IMR-90 (cell line): ENCODE data around the gene P2RY14. TPM values are rescaled to one million over a fixed set of nuclear protein-coding genes. Genes with fewer than 3 reads are reported as not detected.

Experiments used
- ATAC-seq: fragments of 200-7000 bp; cut with Tn5 transposase; 2 replicates; pipeline ENCODE4 v1.9.1; 2020; ENCODE audit warnings: low read depth, mild to moderate bottlenecking, moderate library complexity
- BruUV-seq: library from RNA; stranded (reverse); fragments of 400-500 nt; replicated peaks from 2 replicates; lab custom pipeline; 2021; lab: Mats Ljungman, UMichigan
- CTCF ChIA-PET: fragments of 300-600 bp; formaldehyde crosslinking; extraction: SDS; loops from one replicate; lab custom pipeline; 2021; ENCODE audit warnings: antibody characterized with exemption; lab: Yijun Ruan, JAX
- POLR2A ChIA-PET: fragments of 300-600 bp; sonication (Branson Sonifier 250); formaldehyde crosslinking; loops from one replicate; lab custom pipeline; 2022; ENCODE audit warnings: antibody characterized with exemption; ENCODE audit not compliant: unreplicated experiment; lab: Charles Lee
- DNase-seq: peaks from one replicate; pipeline ENCODE4 v3.0.0; 2013
- H2AFZ ChIP-seq: replicated peaks from 2 replicates; pipeline ENCODE3; 2013; ENCODE audit warnings: low read length, mild to moderate bottlenecking; ENCODE audit not compliant: poor library complexity
- H2AK5ac ChIP-seq: 2 replicates; pipeline ENCODE4 v1.6.1; 2013; ENCODE audit warnings: low read depth, low read length, inconsistent platforms
- H2AK9ac ChIP-seq: replicated peaks from 2 replicates; pipeline ENCODE3; 2013; ENCODE audit warnings: mild to moderate bottlenecking, low read depth, low read length, moderate library complexity; ENCODE audit not compliant: poor library complexity
- H2BK120ac ChIP-seq: 2 replicates; pipeline ENCODE4 v1.6.1; 2013; ENCODE audit warnings: low read depth, low read length, inconsistent platforms
- H2BK15ac ChIP-seq: 3 replicates; pipeline ENCODE4 v1.6.1; 2013; ENCODE audit warnings: low read depth, low read length, inconsistent platforms
- H2BK20ac ChIP-seq: 2 replicates; pipeline ENCODE4 v1.6.1; 2013; ENCODE audit warnings: low read depth, mild to moderate bottlenecking, inconsistent platforms, low read length, moderate library complexity
- H2BK5ac ChIP-seq: 2 replicates; pipeline ENCODE4 v1.6.1; 2013; ENCODE audit warnings: mild to moderate bottlenecking, low read depth, low read length, inconsistent platforms; ENCODE audit not compliant: poor library complexity, severe bottlenecking
- H3K14ac ChIP-seq: replicated peaks from 2 replicates; pipeline ENCODE4 v1.6.1; 2013; ENCODE audit warnings: low read depth, low read length, inconsistent platforms
- H3K18ac ChIP-seq: 2 replicates; pipeline ENCODE4 v1.6.1; 2013; ENCODE audit warnings: low read depth, low read length, control low read depth
- H3K23ac ChIP-seq: 2 replicates; pipeline ENCODE4 v1.6.1; 2013; ENCODE audit warnings: low read depth, low read length, inconsistent platforms
- H3K27ac ChIP-seq: 2 replicates; pipeline ENCODE4 v1.5.1; 2013; ENCODE audit warnings: mild to moderate bottlenecking, control low read depth, low read length; ENCODE audit not compliant: insufficient read depth
- H3K27me3 ChIP-seq: 2 replicates; pipeline ENCODE4 v1.6.1; 2013; ENCODE audit warnings: low read length; ENCODE audit not compliant: control insufficient read depth, insufficient read depth
- H3K36me3 ChIP-seq: 2 replicates; pipeline ENCODE4 v1.6.1; 2013; ENCODE audit warnings: low read length, mixed read lengths; ENCODE audit not compliant: control insufficient read depth, insufficient read depth
- H3K4ac ChIP-seq: 2 replicates; pipeline ENCODE4 v1.6.1; 2013; ENCODE audit warnings: low read depth, low read length, inconsistent platforms
- H3K4me1 ChIP-seq: 2 replicates; pipeline ENCODE4 v1.6.1; 2013; ENCODE audit warnings: low read length, mixed read lengths; ENCODE audit not compliant: control insufficient read depth, insufficient read depth
- H3K4me2 ChIP-seq: 2 replicates; pipeline ENCODE4 v1.6.1; 2013; ENCODE audit warnings: low read depth, mild to moderate bottlenecking, control low read depth, low read length, moderate library complexity
- H3K4me3 ChIP-seq: 2 replicates; pipeline ENCODE4 v1.5.1; 2013; ENCODE audit warnings: low read depth, mild to moderate bottlenecking, control low read depth, low read length, moderate library complexity; ENCODE audit not compliant: insufficient read depth
- H3K56ac ChIP-seq: 2 replicates; pipeline ENCODE4 v1.6.1; 2013; ENCODE audit warnings: low read length, inconsistent platforms; ENCODE audit not compliant: insufficient read depth; ENCODE audit errors: extremely low read depth
- H3K79me1 ChIP-seq, 2 experiments: 2 replicates each; pipeline ENCODE4 v1.6.1; 2013; ENCODE audit warnings: low read length in 2 of 2, inconsistent platforms in 1 of 2, low read depth in 1 of 2
- H3K9ac ChIP-seq: 2 replicates; pipeline ENCODE4 v1.6.1; 2013; ENCODE audit warnings: low read depth, low read length, control low read depth
- H3K9me1 ChIP-seq: 2 replicates; pipeline ENCODE4 v1.6.1; 2013; ENCODE audit warnings: low read length, inconsistent platforms; ENCODE audit not compliant: insufficient read depth
- H3K9me3 ChIP-seq: 2 replicates; pipeline ENCODE4 v1.6.1; 2013; ENCODE audit warnings: low read length; ENCODE audit not compliant: control insufficient read depth, insufficient read depth
- H4K20me1 ChIP-seq: 2 replicates; pipeline ENCODE4 v1.6.1; 2013; ENCODE audit warnings: low read length, inconsistent platforms; ENCODE audit not compliant: insufficient read depth
- H4K5ac ChIP-seq: 2 replicates; pipeline ENCODE4 v1.6.1; 2013; ENCODE audit warnings: mild to moderate bottlenecking, low read depth, low read length, control low read depth
- H4K8ac ChIP-seq, 2 experiments: 2 replicates each; pipeline ENCODE4 v1.6.1; 2013; ENCODE audit warnings: low read depth in 2 of 2, low read length in 2 of 2, control low read depth in 1 of 2, inconsistent platforms in 1 of 2
- H4K91ac ChIP-seq: 2 replicates; pipeline ENCODE4 v1.6.1; 2013; ENCODE audit warnings: low read depth, low read length, inconsistent platforms; ENCODE audit not compliant: insufficient read depth
- FOS ChIP-seq: fragments of 150-350 bp; IDR thresholded peaks from 2 replicates; pipeline ENCODE4 v1.6.1; 2016; ENCODE audit warnings: low read depth, low read length
- POLR2A ChIP-seq: IDR thresholded peaks from 2 replicates; pipeline ENCODE4 v1.6.1; 2012; ENCODE audit warnings: mild to moderate bottlenecking, low read depth, low read length
- WGBS, 2 experiments: methylation state at CpG; one replicate each; pipeline versions ENCODE4 v1.1.5 to v1.1.7; 2013; ENCODE audit warnings: missing lambda C conversion rate in 2 of 2; ENCODE audit not compliant: insufficient read length in 1 of 2; ENCODE audit errors: extremely low coverage in 2 of 2; 5-methylcytosine and 5-hydroxymethylcytosine counted together
- dilution Hi-C: fragments of 300-500 bp; cut with HindIII; formaldehyde crosslinking; loops from one replicate; pipeline ENCODE4 v1.14.3; 2018; ENCODE audit warnings: low sequenced_read_pairs; ENCODE audit not compliant: unreplicated experiment
- in situ Hi-C: fragments of 300-500 bp; cut with MboI; formaldehyde crosslinking; loops from 3 replicates; pipeline ENCODE4 v1.14.3; 2019; ENCODE audit warnings: low sequenced_read_pairs, inconsistent platforms, mixed read lengths
- intact Hi-C: fragments of 100-400 bp; cut with micrococcal nuclease; formaldehyde crosslinking; loops from 2 replicates; pipeline ENCODE4 v1.10.0; 2022
- polyA plus RNA-seq, 3 experiments: library from polyadenylated mRNA; depleted of rRNA; stranded (reverse); fragments of >200 nt; gene quantifications; 2 replicates each; pipeline ENCODE4 v1.2.3, GENCODE V29; 2012; ENCODE audit warnings: low replicate concordance in 1 of 3
- total RNA-seq: library from RNA; depleted of rRNA; stranded (reverse); fragments of >200 nt; gene quantifications from 2 replicates; pipeline ENCODE4 v1.2.3, GENCODE V29; 2012
- TF ChIP-seq, protein P1 (sequence below): conservative IDR thresholded peaks from 2 replicates; pipeline ENCODE4 v1.5.1; 2012; ENCODE audit warnings: mild to moderate bottlenecking, low read depth, low read length, improper control_type of control experiment

Gene P2RY14
- total and polyA plus RNA-seq, 2 of the 4 experiments (the other 2 are of a cell fraction): not detected

DNA sequence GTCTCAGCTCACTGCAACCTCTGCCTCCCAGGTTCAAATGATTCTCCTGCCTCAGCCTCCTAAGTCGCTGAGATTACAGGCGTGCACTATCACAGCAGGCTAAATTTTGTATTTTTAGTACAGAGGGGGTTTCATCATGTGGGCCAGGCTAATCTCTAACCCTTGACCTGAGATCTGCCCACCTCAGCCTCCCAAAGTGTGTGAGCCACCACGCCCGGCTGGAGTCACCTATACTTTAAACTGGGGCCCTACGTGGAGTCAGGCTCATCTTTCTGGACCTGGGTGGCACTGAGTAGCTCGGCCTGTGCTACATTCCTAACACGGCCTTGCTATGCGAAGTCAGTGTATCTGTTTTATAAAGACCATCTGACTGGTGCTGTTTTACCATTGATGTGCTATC lies 81.1 kb downstream of the P2RY14 start:
- no peak for TF ChIP-seq FOS
- TF ChIP-seq, protein P1, sequence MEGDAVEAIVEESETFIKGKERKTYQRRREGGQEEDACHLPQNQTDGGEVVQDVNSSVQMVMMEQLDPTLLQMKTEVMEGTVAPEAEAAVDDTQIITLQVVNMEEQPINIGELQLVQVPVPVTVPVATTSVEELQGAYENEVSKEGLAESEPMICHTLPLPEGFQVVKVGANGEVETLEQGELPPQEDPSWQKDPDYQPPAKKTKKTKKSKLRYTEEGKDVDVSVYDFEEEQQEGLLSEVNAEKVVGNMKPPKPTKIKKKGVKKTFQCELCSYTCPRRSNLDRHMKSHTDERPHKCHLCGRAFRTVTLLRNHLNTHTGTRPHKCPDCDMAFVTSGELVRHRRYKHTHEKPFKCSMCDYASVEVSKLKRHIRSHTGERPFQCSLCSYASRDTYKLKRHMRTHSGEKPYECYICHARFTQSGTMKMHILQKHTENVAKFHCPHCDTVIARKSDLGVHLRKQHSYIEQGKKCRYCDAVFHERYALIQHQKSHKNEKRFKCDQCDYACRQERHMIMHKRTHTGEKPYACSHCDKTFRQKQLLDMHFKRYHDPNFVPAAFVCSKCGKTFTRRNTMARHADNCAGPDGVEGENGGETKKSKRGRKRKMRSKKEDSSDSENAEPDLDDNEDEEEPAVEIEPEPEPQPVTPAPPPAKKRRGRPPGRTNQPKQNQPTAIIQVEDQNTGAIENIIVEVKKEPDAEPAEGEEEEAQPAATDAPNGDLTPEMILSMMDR: no peak
- no peak for TF ChIP-seq POLR2A
- no peak overlapping the region for H3K18ac ChIP-seq
- H3K9me1 ChIP-seq: peaks cover 3% of the 10 kb centered on the region; the same call in 1 of the 2 replicates
- CTCF ChIA-PET: interaction anchor here (0.6 kb wide), 1 partner anchor 18 kb away, joined by 4 read pairs; no protein-coding TSS in a partner anchor
- no peak overlapping the region for H2AK5ac ChIP-seq
- H4K20me1 ChIP-seq: no peaks in the 10 kb centered on the region
- H4K91ac ChIP-seq: no peak overlapping the region
- H2AFZ ChIP-seq: no peak overlapping the region
- DNase-seq (no peak), ATAC-seq (no peak)
- no peak overlapping the region for H2BK5ac ChIP-seq
- H3K9me3 ChIP-seq: no peaks in the 10 kb centered on the region
- no peak overlapping the region; the same call in 2 of the 3 replicates for H2BK15ac ChIP-seq
- no peak overlapping the region for H3K56ac ChIP-seq
- no TSS peak for BruUV-seq
- intact Hi-C loops: no loop called here
- no peaks in the 10 kb centered on the region for H3K27me3 ChIP-seq
- no peak overlapping the region for H4K8ac ChIP-seq
- H2AK9ac ChIP-seq: no peak overlapping the region
- no peak overlapping the region for H3K4me3 ChIP-seq
- no peak overlapping the region for H2BK20ac ChIP-seq
- no peak overlapping the region for H3K9ac ChIP-seq
- no peaks in the 10 kb centered on the region for H3K79me1 ChIP-seq
- H3K4me1 ChIP-seq: peaks cover 2% of the 10 kb centered on the region; the same call in 1 of the 2 replicates
- H3K27ac ChIP-seq: no peak overlapping the region
- H3K4ac ChIP-seq: 0 out of 2 replicates have a peak overlapping the region, but pooled peaks have one; percentile 29
- POLR2A ChIA-PET: no interaction called here
- H3K36me3 ChIP-seq: no peaks in the 10 kb centered on the region
- no peak overlapping the region for H4K5ac ChIP-seq
- dilution Hi-C loops: no loop called here
- in situ Hi-C loops: no loop called here
- 90% methylated on average over 2 of the region's 8 CpGs; no CpG with 5 or more reads in 1 of the 2 experiments for WGBS, 2 experiments
- H3K14ac ChIP-seq: no peak overlapping the region
- no peak overlapping the region for H3K23ac ChIP-seq
- no peak overlapping the region; the same call in 1 of the 2 replicates for H2BK120ac ChIP-seq
- H3K4me2 ChIP-seq: no peak overlapping the region
